OCI-LY3 (cell line): Measurements from ENCODE around the gene SLC35A5.

Source experiments
- EZH2phosphoT487 ChIP-seq: fragments of 200-600 bp; shearing (Covaris generic); IDR thresholded peaks from 2 replicates; pipeline ENCODE4 v1.6.1; 2018; ENCODE audit warnings: antibody characterized with exemption, mixed run types, low read depth
- TF ChIP-seq, protein P1 (sequence below): fragments of 200-600, 300-600 bp; sonication (generic); IDR thresholded peaks from 2 replicates; pipeline ENCODE4 v1.5.1; 2014; ENCODE audit warnings: antibody characterized with exemption, low read length, low read depth

- TF ChIP-seq, protein P1, sequence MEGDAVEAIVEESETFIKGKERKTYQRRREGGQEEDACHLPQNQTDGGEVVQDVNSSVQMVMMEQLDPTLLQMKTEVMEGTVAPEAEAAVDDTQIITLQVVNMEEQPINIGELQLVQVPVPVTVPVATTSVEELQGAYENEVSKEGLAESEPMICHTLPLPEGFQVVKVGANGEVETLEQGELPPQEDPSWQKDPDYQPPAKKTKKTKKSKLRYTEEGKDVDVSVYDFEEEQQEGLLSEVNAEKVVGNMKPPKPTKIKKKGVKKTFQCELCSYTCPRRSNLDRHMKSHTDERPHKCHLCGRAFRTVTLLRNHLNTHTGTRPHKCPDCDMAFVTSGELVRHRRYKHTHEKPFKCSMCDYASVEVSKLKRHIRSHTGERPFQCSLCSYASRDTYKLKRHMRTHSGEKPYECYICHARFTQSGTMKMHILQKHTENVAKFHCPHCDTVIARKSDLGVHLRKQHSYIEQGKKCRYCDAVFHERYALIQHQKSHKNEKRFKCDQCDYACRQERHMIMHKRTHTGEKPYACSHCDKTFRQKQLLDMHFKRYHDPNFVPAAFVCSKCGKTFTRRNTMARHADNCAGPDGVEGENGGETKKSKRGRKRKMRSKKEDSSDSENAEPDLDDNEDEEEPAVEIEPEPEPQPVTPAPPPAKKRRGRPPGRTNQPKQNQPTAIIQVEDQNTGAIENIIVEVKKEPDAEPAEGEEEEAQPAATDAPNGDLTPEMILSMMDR = no peak
- TF ChIP-seq EZH2phosphoT487 = no peak
Measured at GRCh38 chr3:112561484-112561733, 436 bp upstream of the SLC35A5 start.
